Transverse colon (tissue), 4 donors: ENCODE results near the gene FCHSD2. TPM values are rescaled to one million over a fixed set of nuclear protein-coding genes. Genes with fewer than 3 reads are reported as not detected.

Experiments
- DNase-seq: peaks from one replicate; pipeline ENCODE4 v3.0.0-alpha.2; 2019
- H3K27ac ChIP-seq, 4 donors: fragments of 200-600 bp; sonication (generic); 2 replicates each; pipeline ENCODE4 v1.5.1; 2016 to 2018; ENCODE audit warnings: inconsistent platforms in 4 of 4
- H3K27me3 ChIP-seq: fragments of 200-600 bp; sonication (generic); 2 replicates; pipeline ENCODE4 v1.5.1; 2017; ENCODE audit warnings: inconsistent platforms
- H3K36me3 ChIP-seq, 4 donors: fragments of 200-600 bp; sonication (generic); 2 replicates each; pipeline ENCODE4 v1.5.1; 2017 to 2019; ENCODE audit warnings: inconsistent platforms in 4 of 4
- H3K4me1 ChIP-seq, 4 donors: fragments of 200-600 bp; sonication (generic); 2 replicates each; pipeline ENCODE4 v1.5.1; 2017 to 2020; ENCODE audit warnings: inconsistent platforms in 4 of 4
- H3K4me3 ChIP-seq, 4 donors: fragments of 200-600 bp; sonication (generic); 1 replicate in 1 of 4; 2 replicates in 3 of 4; pipeline versions ENCODE4 v1.5.1 to v1.6.1; 2017 to 2019; ENCODE audit warnings: inconsistent platforms in 4 of 4
- H3K9me3 ChIP-seq, 2 donors: fragments of 200-600 bp; sonication (generic); 2 replicates each; pipeline ENCODE4 v1.5.1; 2017 to 2019; ENCODE audit warnings: inconsistent platforms in 2 of 2
- EP300 ChIP-seq: sonication (generic); formaldehyde crosslinking; IDR thresholded peaks from one replicate; pipeline ENCODE4 v1.6.1; 2017; ENCODE audit warnings: antibody characterized with exemption, low read depth
- POLR2A ChIP-seq: fragments of 450-650 bp; IDR thresholded peaks from one replicate; pipeline ENCODE4 v1.6.1; 2016; ENCODE audit warnings: antibody characterized with exemption, mild to moderate bottlenecking, moderate library complexity
- POLR2AphosphoS5 ChIP-seq, 3 donors: sonication (generic); formaldehyde crosslinking; IDR thresholded peaks; one replicate each; pipeline ENCODE4 v1.6.1; 2016; ENCODE audit warnings: antibody characterized with exemption in 3 of 3
- WGBS, 2 donors: methylation state at CpG; one replicate each; pipeline ENCODE4 v1.1.5; 2018; ENCODE audit warnings: low coverage in 1 of 2; 5-methylcytosine and 5-hydroxymethylcytosine counted together
- in situ Hi-C, 4 donors: fragments of 200-750 bp; cut with MboI; loops; one replicate each; pipeline versions ENCODE4 v1.15.0 to v1.15.1; 2017; ENCODE audit warnings: low sequenced_read_pairs in 3 of 4, low pct_ligation_motif_present in 1 of 4, low pct_unique_long_range_greater_than_20kb in 1 of 4
- intact Hi-C: fragments of 100-400 bp; cut with DNase I; formaldehyde crosslinking; loops from one replicate; pipeline ENCODE4 v1.15.1; 2023; ENCODE audit warnings: low total_unique reads
- total RNA-seq, 4 donors: library from RNA; depleted of rRNA; stranded (reverse); fragments of >200 nt; gene quantifications; one replicate each; pipeline ENCODE4 v1.1.0, GENCODE V29; 2016
- TF ChIP-seq, protein P1 (sequence below), 5 experiments: fragments of 200-600 bp in 3 of 5; fragments of 450-650 bp in 2 of 5; sonication (generic) in 3 of 5; IDR thresholded peaks; 1 replicate in 2 of 5; 2 replicates in 3 of 5; pipeline ENCODE4 v1.5.1; 2016 to 2017; ENCODE audit warnings: antibody characterized with exemption in 5 of 5, inconsistent platforms in 3 of 5, mild to moderate bottlenecking in 2 of 5, moderate library complexity in 1 of 5

Gene FCHSD2
- total RNA-seq, 4 donors from 2014 or later = 9.1 to 15.9 (median 15.0) TPM

DNA sequence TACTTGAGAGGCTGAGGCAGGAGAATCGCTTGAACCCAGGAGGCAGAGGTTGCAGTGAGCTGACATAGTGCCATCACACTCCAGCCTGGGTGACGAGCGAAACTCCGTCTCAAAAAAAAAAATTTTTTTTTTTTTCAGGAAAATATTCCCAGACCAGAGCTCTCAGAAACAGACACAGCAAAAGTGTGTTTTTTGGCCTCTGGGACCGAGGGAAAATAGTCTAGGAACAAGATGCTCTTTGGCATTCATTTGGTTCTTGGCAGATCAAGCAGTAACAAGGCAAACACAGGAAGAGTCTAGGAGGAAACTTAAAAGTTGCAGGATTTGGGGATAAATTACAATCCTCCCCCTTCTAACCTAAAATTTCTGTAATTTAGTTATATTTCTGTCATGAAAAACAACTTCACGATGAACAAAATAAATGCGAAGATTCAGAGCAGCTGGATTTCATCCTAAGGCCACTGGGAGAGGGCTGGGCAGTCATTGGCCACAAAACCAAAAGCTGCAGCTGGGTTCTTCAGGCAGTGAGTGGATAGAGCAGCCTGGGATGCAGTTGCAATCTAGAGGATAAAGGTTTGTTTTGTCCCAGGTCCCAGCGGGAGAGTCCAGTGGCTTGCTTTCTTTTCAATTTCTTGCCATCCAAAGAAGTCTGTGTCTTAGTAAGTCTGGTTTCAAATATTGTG, 308.2 kb downstream of the FCHSD2 start:
- intact Hi-C loops (no loop called here), in situ Hi-C loops (loop anchor here (5.0 to 10.0 kb wide), 3 partner anchors 338 to 411 kb away; no protein-coding TSS in a partner anchor)
- DNase-seq = no peak
- TF ChIP-seq POLR2A (no peak), EP300 (no peak), POLR2AphosphoS5 (IDR thresholded peaks at IDR 0.05) (no peak)
- TF ChIP-seq, protein P1, sequence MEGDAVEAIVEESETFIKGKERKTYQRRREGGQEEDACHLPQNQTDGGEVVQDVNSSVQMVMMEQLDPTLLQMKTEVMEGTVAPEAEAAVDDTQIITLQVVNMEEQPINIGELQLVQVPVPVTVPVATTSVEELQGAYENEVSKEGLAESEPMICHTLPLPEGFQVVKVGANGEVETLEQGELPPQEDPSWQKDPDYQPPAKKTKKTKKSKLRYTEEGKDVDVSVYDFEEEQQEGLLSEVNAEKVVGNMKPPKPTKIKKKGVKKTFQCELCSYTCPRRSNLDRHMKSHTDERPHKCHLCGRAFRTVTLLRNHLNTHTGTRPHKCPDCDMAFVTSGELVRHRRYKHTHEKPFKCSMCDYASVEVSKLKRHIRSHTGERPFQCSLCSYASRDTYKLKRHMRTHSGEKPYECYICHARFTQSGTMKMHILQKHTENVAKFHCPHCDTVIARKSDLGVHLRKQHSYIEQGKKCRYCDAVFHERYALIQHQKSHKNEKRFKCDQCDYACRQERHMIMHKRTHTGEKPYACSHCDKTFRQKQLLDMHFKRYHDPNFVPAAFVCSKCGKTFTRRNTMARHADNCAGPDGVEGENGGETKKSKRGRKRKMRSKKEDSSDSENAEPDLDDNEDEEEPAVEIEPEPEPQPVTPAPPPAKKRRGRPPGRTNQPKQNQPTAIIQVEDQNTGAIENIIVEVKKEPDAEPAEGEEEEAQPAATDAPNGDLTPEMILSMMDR (IDR thresholded peaks at IDR 0.05) = no peak
- Histone ChIP-seq H3K27ac (peak overlapping the region; percentile 36 to 64 (median 48)), H3K4me1 (peaks cover 0 to 11% (median 5%) of the 10 kb centered on the region in 4 donors), H3K36me3 (peaks cover 0 to 4% (median 0%) of the 10 kb centered on the region in 4 donors), H3K27me3 (no peaks in the 10 kb centered on the region), H3K9me3 (no peaks in the 10 kb centered on the region), H3K4me3 (no peak overlapping the region)
- 57 to 64% methylated on average over 6 to 8 of the region's 8 CpGs for WGBS, 2 donors

DNA sequence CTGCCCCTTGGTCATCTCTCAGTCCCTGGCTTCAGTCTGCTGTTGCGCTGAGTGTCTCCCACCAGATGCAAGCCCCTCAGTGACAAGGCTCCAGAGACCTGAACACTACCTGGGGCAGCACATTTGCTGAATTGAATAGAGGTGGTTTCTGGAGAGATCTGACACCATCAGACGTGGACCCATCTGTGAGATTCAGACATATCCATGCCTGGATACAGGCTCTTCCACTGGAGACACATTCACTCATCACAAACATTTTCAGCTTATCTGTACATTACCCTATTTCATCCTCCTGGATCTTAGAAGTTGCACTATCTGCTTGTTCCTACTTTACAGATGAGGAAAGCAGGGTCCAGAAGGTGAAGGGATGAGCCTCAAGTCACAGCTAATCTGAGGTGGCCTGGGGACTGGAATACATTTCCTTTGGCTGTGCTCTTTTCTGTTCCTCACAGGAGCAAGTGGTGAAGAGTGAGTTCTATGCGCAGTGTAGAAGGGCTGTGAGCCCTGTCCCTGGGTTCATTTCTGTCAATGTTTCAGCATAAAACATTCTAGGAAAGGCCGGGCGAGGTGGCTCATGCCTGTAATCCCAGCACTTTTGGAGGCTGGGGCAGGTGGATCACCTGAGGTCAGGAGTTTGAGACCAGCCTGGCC, 308.9 kb downstream of the FCHSD2 start:
- no peak for TF ChIP-seq POLR2AphosphoS5 (IDR thresholded peaks at IDR 0.05)
- TF ChIP-seq POLR2A = no peak
- H3K36me3 ChIP-seq = peaks cover 0 to 3% (median 0%) of the 10 kb centered on the region in 4 donors
- intact Hi-C loops (no loop called here), in situ Hi-C loops (loop anchor here (5.0 to 10.0 kb wide), 3 partner anchors 339 to 412 kb away; no protein-coding TSS in a partner anchor)
- no peaks in the 10 kb centered on the region for H3K27me3 ChIP-seq
- WGBS, 2 donors = 92 to 95% methylated on average over 2 to 5 of the region's 5 CpGs
- H3K27ac ChIP-seq = peak overlapping the region; percentile 26 to 64 (median 48)
- peaks cover 0 to 11% (median 7%) of the 10 kb centered on the region in 4 donors for H3K4me1 ChIP-seq
- no peak for DNase-seq
- no peaks in the 10 kb centered on the region for H3K9me3 ChIP-seq
- no peak overlapping the region for H3K4me3 ChIP-seq

DNA sequence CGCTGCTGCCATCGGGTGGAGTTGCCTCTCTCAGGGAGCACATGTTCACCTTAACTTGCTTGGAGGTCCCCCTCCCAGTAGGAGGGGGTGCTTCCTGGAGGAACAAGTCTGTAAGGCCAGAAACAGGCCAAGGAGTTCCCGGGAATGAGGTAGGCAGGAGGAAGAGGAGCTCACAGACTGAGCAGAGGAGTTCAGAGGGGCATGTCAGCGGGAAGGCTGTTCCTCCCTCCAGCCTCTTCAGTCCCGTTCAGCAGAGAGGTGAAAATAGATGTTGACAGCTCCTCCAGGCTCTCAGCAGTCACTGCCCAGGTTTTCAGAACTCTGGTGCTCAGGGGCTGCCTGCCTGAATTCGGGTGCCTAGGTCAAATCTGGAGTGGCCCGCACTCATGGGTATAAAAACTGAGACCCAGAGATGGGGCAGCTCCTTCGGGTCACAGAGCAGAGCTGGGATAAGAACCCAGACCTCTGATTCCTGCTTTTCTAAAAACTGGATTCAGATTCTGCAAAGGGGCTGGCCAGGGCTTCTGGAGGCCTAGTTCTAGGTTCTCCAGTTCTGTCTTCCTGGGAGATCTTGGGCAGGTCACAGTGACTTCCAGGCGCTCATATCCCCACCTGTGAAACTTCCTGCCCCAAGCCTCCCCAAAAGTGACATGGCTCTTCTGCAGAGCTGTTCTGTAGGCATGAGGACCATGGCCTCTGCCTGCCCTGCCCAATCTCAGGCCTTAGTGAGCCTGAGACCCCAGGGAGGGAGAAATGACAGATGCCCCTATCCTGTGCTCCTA, 309.6 kb downstream of the FCHSD2 start:
- no peak overlapping the region for H3K4me3 ChIP-seq
- no peaks in the 10 kb centered on the region for H3K27me3 ChIP-seq
- in situ Hi-C loops = loop anchor here (5.0 to 10.0 kb wide), 3 partner anchors 340 to 412 kb away; no protein-coding TSS in a partner anchor
- intact Hi-C loops = no loop called here
- no peaks in the 10 kb centered on the region for H3K9me3 ChIP-seq
- no peak for DNase-seq
- H3K4me1 ChIP-seq = peaks cover 0 to 14% (median 9%) of the 10 kb centered on the region in 4 donors
- peak overlapping the region in 2 of 4 donors; percentile 26 to 64 for H3K27ac ChIP-seq
- TF ChIP-seq POLR2A (no peak), EP300 (no peak), POLR2AphosphoS5 (IDR thresholded peaks at IDR 0.05) (no peak)
- TF ChIP-seq, protein P1 (IDR thresholded peaks at IDR 0.05) = no peak
- H3K36me3 ChIP-seq = no peaks in the 10 kb centered on the region
- WGBS, 2 donors = 64 to 80% methylated on average over 4 to 9 of the region's 9 CpGs

DNA sequence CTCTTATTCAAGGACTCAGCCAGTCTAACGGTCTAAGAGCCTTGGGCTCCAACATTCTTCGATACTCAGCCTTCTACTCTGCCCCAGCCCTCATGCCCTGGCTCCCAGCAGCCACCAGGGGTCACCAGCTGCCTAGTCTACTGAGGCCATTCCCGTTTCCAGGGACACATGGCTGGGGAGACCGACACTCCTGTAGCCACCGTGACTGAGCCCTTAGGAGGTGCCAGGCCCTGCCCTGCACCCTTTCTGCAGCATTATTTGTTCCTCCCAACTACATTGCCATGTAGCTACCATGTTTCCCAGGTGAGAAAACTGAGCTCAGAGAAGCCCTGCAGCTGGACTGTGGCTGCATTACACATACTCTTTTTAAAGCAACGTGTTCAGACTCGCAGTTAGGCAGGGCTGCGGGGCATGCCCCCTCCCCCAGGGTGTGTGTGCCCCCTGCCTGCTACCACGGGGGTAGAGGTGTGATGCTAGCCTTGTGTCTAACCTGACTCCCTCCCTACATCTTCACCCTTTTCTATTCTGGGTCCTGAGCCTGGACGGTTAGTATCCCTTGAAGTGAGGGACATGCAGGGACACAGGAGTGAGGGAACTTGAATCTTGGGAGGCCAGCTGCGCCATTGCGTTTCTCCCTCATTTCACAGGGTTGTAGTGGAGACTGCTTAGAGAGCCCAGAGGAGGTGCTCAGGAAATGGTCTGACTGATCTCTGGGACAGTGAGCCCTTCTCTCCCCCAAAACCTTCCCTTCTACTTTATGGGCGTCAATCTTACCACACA, 310.4 kb downstream of the FCHSD2 start:
- TF ChIP-seq, protein P1 (IDR thresholded peaks at IDR 0.05) = peak; percentile 93 to 94 (median 94)
- peak in 1 of 3 donors; percentile 21 for TF ChIP-seq POLR2AphosphoS5 (IDR thresholded peaks at IDR 0.05)
- TF ChIP-seq EP300 = no peak
- no peak for TF ChIP-seq POLR2A
- H3K36me3 ChIP-seq = no peaks in the 10 kb centered on the region
- no peak overlapping the region for H3K27ac ChIP-seq
- no peaks in the 10 kb centered on the region for H3K9me3 ChIP-seq
- peak; percentile 83 for DNase-seq
- no peak overlapping the region for H3K4me3 ChIP-seq
- in situ Hi-C loops = loop anchor here (5.0 to 10.0 kb wide), 3 partner anchors 341 to 413 kb away; no protein-coding TSS in a partner anchor
- peaks cover 0 to 14% (median 9%) of the 10 kb centered on the region in 4 donors for H3K4me1 ChIP-seq
- intact Hi-C loops = loop anchor here (2.0 kb wide), 1 partner anchor 347 kb away; no protein-coding TSS in a partner anchor
- WGBS, 2 donors = 42% methylated on average over 13 of the region's 13 CpGs; no CpG with 5 or more reads in 1 of the 2 donors
- no peaks in the 10 kb centered on the region for H3K27me3 ChIP-seq
